ENCODE measurements around the gene GRIK4.

- TF ChIP-seq CTCF (IDR thresholded peaks at IDR 0.05), result no peak
- no peak for TF ChIP-seq POLR2A (IDR thresholded peaks at IDR 0.05)
Observed at GRCh38 chr11:120756931-120757330, 245.4 kb downstream of the GRIK4 start.
